ENCODE results near the gene ADAP1.

DNA sequence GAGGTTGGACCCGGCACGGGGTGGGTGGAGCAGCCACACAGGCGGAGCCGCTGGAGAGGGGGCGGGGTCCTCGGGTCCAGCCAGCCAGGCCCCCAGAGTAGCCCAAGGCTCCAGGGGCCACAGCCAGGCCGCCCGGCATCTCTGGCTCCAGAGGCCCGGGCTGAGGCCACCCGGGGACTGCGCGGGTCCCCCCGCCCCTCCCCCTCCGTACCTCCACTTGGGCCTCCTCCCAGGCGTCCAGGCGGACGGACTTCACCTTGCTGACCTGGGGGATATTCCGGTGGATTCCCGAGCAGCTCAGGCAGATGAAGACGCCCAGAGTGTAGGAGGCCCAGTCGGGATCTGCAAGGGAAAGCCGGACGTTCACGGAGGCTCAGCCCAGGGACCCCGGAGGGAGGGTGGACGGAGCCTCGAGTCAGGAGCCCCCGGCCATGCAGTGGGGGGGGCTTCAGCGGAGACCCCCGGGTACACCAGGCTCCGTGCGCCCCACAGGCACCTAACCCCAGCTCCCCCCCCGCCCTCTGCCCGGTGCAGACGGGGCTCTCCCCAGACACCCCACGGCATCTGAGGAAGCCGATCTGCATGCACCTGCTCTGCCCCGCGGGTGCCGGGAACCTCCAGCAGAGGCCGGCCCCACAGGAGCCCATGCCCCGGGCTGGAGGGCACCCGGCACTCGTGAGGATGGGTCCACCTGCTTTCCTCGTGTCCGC, 19.2 kb downstream of the ADAP1 start:
- TF ChIP-seq, protein P1, sequence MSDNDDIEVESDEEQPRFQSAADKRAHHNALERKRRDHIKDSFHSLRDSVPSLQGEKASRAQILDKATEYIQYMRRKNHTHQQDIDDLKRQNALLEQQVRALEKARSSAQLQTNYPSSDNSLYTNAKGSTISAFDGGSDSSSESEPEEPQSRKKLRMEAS (IDR thresholded peaks at IDR 0.05) = no peak
- TF ChIP-seq, protein P2, sequence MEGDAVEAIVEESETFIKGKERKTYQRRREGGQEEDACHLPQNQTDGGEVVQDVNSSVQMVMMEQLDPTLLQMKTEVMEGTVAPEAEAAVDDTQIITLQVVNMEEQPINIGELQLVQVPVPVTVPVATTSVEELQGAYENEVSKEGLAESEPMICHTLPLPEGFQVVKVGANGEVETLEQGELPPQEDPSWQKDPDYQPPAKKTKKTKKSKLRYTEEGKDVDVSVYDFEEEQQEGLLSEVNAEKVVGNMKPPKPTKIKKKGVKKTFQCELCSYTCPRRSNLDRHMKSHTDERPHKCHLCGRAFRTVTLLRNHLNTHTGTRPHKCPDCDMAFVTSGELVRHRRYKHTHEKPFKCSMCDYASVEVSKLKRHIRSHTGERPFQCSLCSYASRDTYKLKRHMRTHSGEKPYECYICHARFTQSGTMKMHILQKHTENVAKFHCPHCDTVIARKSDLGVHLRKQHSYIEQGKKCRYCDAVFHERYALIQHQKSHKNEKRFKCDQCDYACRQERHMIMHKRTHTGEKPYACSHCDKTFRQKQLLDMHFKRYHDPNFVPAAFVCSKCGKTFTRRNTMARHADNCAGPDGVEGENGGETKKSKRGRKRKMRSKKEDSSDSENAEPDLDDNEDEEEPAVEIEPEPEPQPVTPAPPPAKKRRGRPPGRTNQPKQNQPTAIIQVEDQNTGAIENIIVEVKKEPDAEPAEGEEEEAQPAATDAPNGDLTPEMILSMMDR (IDR thresholded peaks at IDR 0.05 in 2 of 3, conservative IDR thresholded peaks at IDR 0.05 in 1 of 3; ENCODE audit: borderline replicate concordance in 1 of 3, insufficient read depth in 1 of 3, low read depth in 2 of 3, low read length in 2 of 3) = no peak
- TF ChIP-seq POLR2A (IDR thresholded peaks at IDR 0.05; ENCODE audit: borderline replicate concordance, extremely low read depth, insufficient read depth, insufficient read length) = no peak
